H1 (cell line): Measurements from ENCODE around the gene FGF12.

Source experiments
- CREB1 ChIP-seq: IDR thresholded peaks from 2 replicates; pipeline ENCODE4 v1.6.1; 2012; ENCODE audit warnings: inconsistent platforms
- KDM1A ChIP-seq: fragments of 200-600, 300-600 bp; sonication (generic); IDR thresholded peaks from 2 replicates; pipeline ENCODE4 v1.7.1; 2016; ENCODE audit warnings: mild to moderate bottlenecking, low read length, borderline replicate concordance
- POLR2A ChIP-seq, 2 experiments: IDR thresholded peaks; 1 replicate in 1 of 2; 2 replicates in 1 of 2; pipeline ENCODE4 v1.6.1; 2011; ENCODE audit warnings: low read depth in 2 of 2, low read length in 2 of 2, mild to moderate bottlenecking in 2 of 2; ENCODE audit errors: control extremely low read depth in 1 of 2
- POLR2AphosphoS5 ChIP-seq: IDR thresholded peaks from 2 replicates; pipeline ENCODE4 v1.6.1; 2011; ENCODE audit warnings: low read depth, low read length
- RAD21 ChIP-seq, 2 experiments: IDR thresholded peaks in 1 of 2; conservative IDR thresholded peaks in 1 of 2; 2 replicates each; pipeline ENCODE4 v1.6.1; 2011; ENCODE audit warnings: low read depth in 2 of 2, low read length in 2 of 2, improper control_type of control experiment in 1 of 2, inconsistent platforms in 1 of 2, mild to moderate bottlenecking in 1 of 2, moderate library complexity in 1 of 2
- TF ChIP-seq, protein P1 (sequence below): IDR thresholded peaks from 2 replicates; pipeline ENCODE4 v1.6.1; 2012; ENCODE audit warnings: low read length, inconsistent platforms
- TF ChIP-seq, protein P2 (sequence below), 3 experiments: IDR thresholded peaks; 1 replicate in 2 of 3; 2 replicates in 1 of 3; pipeline versions ENCODE4 v1.5.1 to v1.6.1; 2011; ENCODE audit warnings: low read length in 3 of 3, mild to moderate bottlenecking in 3 of 3, inconsistent platforms in 2 of 3, low read depth in 1 of 3, moderate library complexity in 1 of 3; ENCODE audit not compliant: insufficient read depth in 1 of 3; ENCODE audit errors: control extremely low read depth in 1 of 3

- TF ChIP-seq KDM1A (no peak), CREB1 (no peak), POLR2AphosphoS5 (no peak), POLR2A (IDR thresholded peaks at IDR 0.05; ENCODE audit: control extremely low read depth in 1 of 2, low read depth in 2 of 2, low read length in 2 of 2) (no peak), RAD21 (IDR thresholded peaks at IDR 0.05 in 1 of 2, conservative IDR thresholded peaks at IDR 0.05 in 1 of 2; ENCODE audit: low read depth in 2 of 2, low read length in 2 of 2) (no peak)
- TF ChIP-seq, protein P1, sequence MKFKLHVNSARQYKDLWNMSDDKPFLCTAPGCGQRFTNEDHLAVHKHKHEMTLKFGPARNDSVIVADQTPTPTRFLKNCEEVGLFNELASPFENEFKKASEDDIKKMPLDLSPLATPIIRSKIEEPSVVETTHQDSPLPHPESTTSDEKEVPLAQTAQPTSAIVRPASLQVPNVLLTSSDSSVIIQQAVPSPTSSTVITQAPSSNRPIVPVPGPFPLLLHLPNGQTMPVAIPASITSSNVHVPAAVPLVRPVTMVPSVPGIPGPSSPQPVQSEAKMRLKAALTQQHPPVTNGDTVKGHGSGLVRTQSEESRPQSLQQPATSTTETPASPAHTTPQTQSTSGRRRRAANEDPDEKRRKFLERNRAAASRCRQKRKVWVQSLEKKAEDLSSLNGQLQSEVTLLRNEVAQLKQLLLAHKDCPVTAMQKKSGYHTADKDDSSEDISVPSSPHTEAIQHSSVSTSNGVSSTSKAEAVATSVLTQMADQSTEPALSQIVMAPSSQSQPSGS: no peak
- TF ChIP-seq, protein P2, sequence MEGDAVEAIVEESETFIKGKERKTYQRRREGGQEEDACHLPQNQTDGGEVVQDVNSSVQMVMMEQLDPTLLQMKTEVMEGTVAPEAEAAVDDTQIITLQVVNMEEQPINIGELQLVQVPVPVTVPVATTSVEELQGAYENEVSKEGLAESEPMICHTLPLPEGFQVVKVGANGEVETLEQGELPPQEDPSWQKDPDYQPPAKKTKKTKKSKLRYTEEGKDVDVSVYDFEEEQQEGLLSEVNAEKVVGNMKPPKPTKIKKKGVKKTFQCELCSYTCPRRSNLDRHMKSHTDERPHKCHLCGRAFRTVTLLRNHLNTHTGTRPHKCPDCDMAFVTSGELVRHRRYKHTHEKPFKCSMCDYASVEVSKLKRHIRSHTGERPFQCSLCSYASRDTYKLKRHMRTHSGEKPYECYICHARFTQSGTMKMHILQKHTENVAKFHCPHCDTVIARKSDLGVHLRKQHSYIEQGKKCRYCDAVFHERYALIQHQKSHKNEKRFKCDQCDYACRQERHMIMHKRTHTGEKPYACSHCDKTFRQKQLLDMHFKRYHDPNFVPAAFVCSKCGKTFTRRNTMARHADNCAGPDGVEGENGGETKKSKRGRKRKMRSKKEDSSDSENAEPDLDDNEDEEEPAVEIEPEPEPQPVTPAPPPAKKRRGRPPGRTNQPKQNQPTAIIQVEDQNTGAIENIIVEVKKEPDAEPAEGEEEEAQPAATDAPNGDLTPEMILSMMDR (IDR thresholded peaks at IDR 0.05; ENCODE audit: control extremely low read depth in 1 of 3, insufficient read depth in 1 of 3, low read depth in 1 of 3, low read length in 3 of 3): no peak
These were observed 10.2 kb upstream of the FGF12 start for GRCh38 chr3:192737506-192737905.
